ENCODE data around the gene CHAC1. TPM values are rescaled to one million over a fixed set of nuclear protein-coding genes. Genes with fewer than 3 reads are reported as not detected.

CHAC1 gene
- total RNA-seq, 1 experiment from 2014 or later = 48.7 TPM

GRCh38 chr15:40941528-40942336 lies 11.5 kb upstream of the CHAC1 start:
- Histone ChIP-seq H4K20me1 (ENCODE audit: control insufficient read depth, insufficient read depth, insufficient read length) (no peaks in the 10 kb centered on the region), H3K9ac (ENCODE audit: extremely low read depth, insufficient read length, low read length) (peak overlapping the region; percentile 6), H2BK5ac (ENCODE audit: insufficient read length, low read length) (no peak overlapping the region), H3K9me3 (ENCODE audit: control insufficient read depth, low read depth, low read length) (no peaks in the 10 kb centered on the region), H2AFZ (ENCODE audit: low read length) (no peak overlapping the region), H4K8ac (replicated peaks; ENCODE audit: insufficient read length, low read depth, low read length) (no peak overlapping the region), H3K4me1 (ENCODE audit: insufficient read depth, low read length) (no peaks in the 10 kb centered on the region), H3K23ac (ENCODE audit: insufficient read length, low read depth, low read length) (no peak overlapping the region), H3T11ph (ENCODE audit: low read length) (no peak overlapping the region), H4K91ac (ENCODE audit: insufficient read length, low read depth, low read length) (no peak overlapping the region), H2BK20ac (ENCODE audit: low read depth, low read length, poor library complexity, severe bottlenecking) (no peak overlapping the region), H3K79me1 (ENCODE audit: insufficient read depth, low read depth, low read length, poor library complexity, severe bottlenecking) (no peaks in the 10 kb centered on the region), H2AK5ac (ENCODE audit: insufficient read length, low read length) (no peak overlapping the region), H2BK12ac (ENCODE audit: insufficient read length, low read depth, low read length) (no peak overlapping the region), H3K4ac (ENCODE audit: low read depth, low read length) (no peak overlapping the region), H3K18ac (ENCODE audit: insufficient read length, low read depth, low read length) (peak overlapping the region; percentile 82), H3K23me2 (ENCODE audit: insufficient read length, low read depth, low read length, poor library complexity, severe bottlenecking) (peaks cover 5% of the 10 kb centered on the region), H3K27ac (ENCODE audit: insufficient read length, low read depth, low read length) (no peak overlapping the region), H3K4me2 (ENCODE audit: insufficient read depth, insufficient read length, low read length) (peak overlapping the region; percentile 77), H3K56ac (ENCODE audit: insufficient read length, low read depth, low read length) (no peak overlapping the region), H2BK15ac (ENCODE audit: low read depth, low read length) (no peak overlapping the region), H3K14ac (ENCODE audit: insufficient read depth, low read length) (peak overlapping the region; percentile 55), H3K79me2 (ENCODE audit: insufficient read depth, low read length) (no peaks in the 10 kb centered on the region), H2BK120ac (ENCODE audit: low read depth, low read length, poor library complexity, severe bottlenecking) (no peak overlapping the region), H4K5ac (ENCODE audit: insufficient read length, low read depth, low read length) (no peak overlapping the region), H3K27me3 (ENCODE audit: insufficient read depth, low read length) (no peaks in the 10 kb centered on the region; the same call in 1 of the 2 replicates)
- no peaks in the 10 kb centered on the region for H3K9me3 Mint-ChIP-seq
- H3K4me3 Mint-ChIP-seq = peak overlapping the region; percentile 61 to 75
- H3K27ac Mint-ChIP-seq = no peak overlapping the region
- H3K36me3 Mint-ChIP-seq (ENCODE audit: insufficient read depth in 1 of 3, low read depth in 3 of 3) = no peaks in the 10 kb centered on the region; a peak in 1 of 7 replicates
- peak; percentile 68 for TF ChIP-seq CTCF (conservative IDR thresholded peaks at IDR 0.05)
- peaks cover 73% of the 10 kb centered on the region for H3K27me3 Mint-ChIP-seq (ENCODE audit: low read depth)
- DNase-seq = peak; percentile 81
- WGBS (ENCODE audit: extremely low coverage, insufficient read length, low lambda C conversion rate) = no CpG with 5 or more reads among the region's 92 CpGs
- H3K4me1 Mint-ChIP-seq = peaks cover 26 to 30% of the 10 kb centered on the region in 2 experiments

All from H9 (cell line).